ENCODE results near the gene GAS2L2. TPM values are rescaled to one million over a fixed set of nuclear protein-coding genes. Genes with fewer than 3 reads are reported as not detected.

The GAS2L2 gene
- total and polyA plus RNA-seq, 10 donors = 0.02 to 0.03 (median 0.02) TPM; not detected in 7

- H3K36me3 ChIP-seq = no peaks in the 10 kb centered on the region
- WGBS, 5 donors = 84 to 93% (median 88%) methylated on average over 3 of the region's 3 CpGs
- H3K9me3 ChIP-seq = no peaks in the 10 kb centered on the region
- H3K4me1 ChIP-seq = peaks cover 10 to 21% (median 17%) of the 10 kb centered on the region in 6 donors
- intact Hi-C loops (cut with DNase I; ENCODE audit: low total_unique reads) = no loop called here
- TF ChIP-seq POLR2AphosphoS5 (IDR thresholded peaks at IDR 0.05) (no peak), CTCF (IDR thresholded peaks at IDR 0.05 in 8 of 11, conservative IDR thresholded peaks at IDR 0.05 in 3 of 11) (no peak), POLR2A (IDR thresholded peaks at IDR 0.05) (no peak)
- peaks cover 0 to 67% (median 27%) of the 10 kb centered on the region in 7 donors for H3K27me3 ChIP-seq (replicated peaks in 1 of 7)
- no peak overlapping the region for H3K4me3 ChIP-seq
- DNase-seq = no peak
- H3K27ac ChIP-seq = no peak overlapping the region
Measured at GRCh38 chr17:35793257-35793656, 40.2 kb upstream of the GAS2L2 start.

GRCh38 chr17:35791681-35792350 lies 38.8 kb upstream of the GAS2L2 start:
- Histone ChIP-seq H3K27ac (no peak overlapping the region), H3K36me3 (no peaks in the 10 kb centered on the region), H3K27me3 (replicated peaks in 1 of 7) (peaks cover 0 to 55% (median 27%) of the 10 kb centered on the region in 7 donors), H3K4me3 (no peak overlapping the region), H3K9me3 (no peaks in the 10 kb centered on the region), H3K4me1 (peaks cover 10 to 27% (median 17%) of the 10 kb centered on the region in 6 donors)
- WGBS, 5 donors = 69 to 84% (median 78%) methylated on average over 9 of the region's 9 CpGs
- TF ChIP-seq CTCF (IDR thresholded peaks at IDR 0.05 in 8 of 11, conservative IDR thresholded peaks at IDR 0.05 in 3 of 11) (no peak), POLR2A (IDR thresholded peaks at IDR 0.05) (no peak), POLR2AphosphoS5 (IDR thresholded peaks at IDR 0.05) (no peak)
- DNase-seq = no peak
- intact Hi-C loops (cut with DNase I; ENCODE audit: low total_unique reads) = no loop called here

GRCh38 chr17:35790841-35791240 lies 37.8 kb upstream of the GAS2L2 start:
- TF ChIP-seq POLR2A (IDR thresholded peaks at IDR 0.05) (no peak), POLR2AphosphoS5 (IDR thresholded peaks at IDR 0.05) (no peak), CTCF (IDR thresholded peaks at IDR 0.05 in 8 of 11, conservative IDR thresholded peaks at IDR 0.05 in 3 of 11) (no peak)
- Histone ChIP-seq H3K36me3 (no peaks in the 10 kb centered on the region), H3K27me3 (replicated peaks in 1 of 7) (peaks cover 0 to 45% (median 17%) of the 10 kb centered on the region in 7 donors), H3K4me1 (peaks cover 8 to 22% (median 13%) of the 10 kb centered on the region in 6 donors), H3K4me3 (no peak overlapping the region), H3K9me3 (no peaks in the 10 kb centered on the region), H3K27ac (no peak overlapping the region)
- intact Hi-C loops (cut with DNase I; ENCODE audit: low total_unique reads) = no loop called here
- DNase-seq = no peak
- WGBS, 5 donors = 88 to 99% (median 90%) methylated on average over 3 of the region's 3 CpGs

GRCh38 chr17:35788477-35789368 lies 35.7 kb upstream of the GAS2L2 start:
- TF ChIP-seq POLR2A (IDR thresholded peaks at IDR 0.05) (no peak), CTCF (IDR thresholded peaks at IDR 0.05 in 8 of 11, conservative IDR thresholded peaks at IDR 0.05 in 3 of 11) (no peak), POLR2AphosphoS5 (IDR thresholded peaks at IDR 0.05) (no peak)
- DNase-seq = no peak
- H3K4me1 ChIP-seq = peaks cover 0 to 21% (median 11%) of the 10 kb centered on the region in 6 donors
- H3K9me3 ChIP-seq = no peaks in the 10 kb centered on the region
- H3K27me3 ChIP-seq (replicated peaks in 1 of 7) = peaks cover 0 to 24% (median 0%) of the 10 kb centered on the region in 7 donors
- intact Hi-C loops (cut with DNase I; ENCODE audit: low total_unique reads) = no loop called here
- no peak overlapping the region for H3K4me3 ChIP-seq
- no peak overlapping the region for H3K27ac ChIP-seq
- no peaks in the 10 kb centered on the region for H3K36me3 ChIP-seq
- 70 to 85% (median 79%) methylated on average over 2 of the region's 2 CpGs for WGBS, 5 donors
